ENCODE results near the gene TRMT6. TPM values are rescaled to one million over a fixed set of nuclear protein-coding genes. Genes with fewer than 3 reads are reported as not detected.

TRMT6 gene
- total RNA-seq, 4 donors from 2014 or later: 6.6 to 9.0 (median 8.8) TPM

DNA sequence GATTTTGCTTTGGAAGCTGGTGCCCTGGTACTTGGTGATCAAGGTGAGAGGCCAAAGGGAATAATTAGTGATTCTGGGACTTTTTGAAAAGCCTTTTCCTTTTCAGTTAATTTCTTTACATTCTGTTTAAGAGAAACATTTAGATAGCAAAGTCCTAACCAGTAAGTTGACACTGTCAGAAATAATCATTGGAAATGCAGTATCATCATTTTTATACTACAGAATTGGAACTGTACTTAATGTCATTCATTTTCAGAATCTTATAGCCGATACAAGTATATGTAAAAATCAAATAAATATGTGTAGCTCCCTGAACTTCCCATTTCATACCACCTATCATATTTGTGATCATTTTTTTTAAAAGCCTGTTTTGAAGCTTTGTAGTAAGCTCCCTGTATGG, 27.6 kb upstream of the TRMT6 start:
- H3K4me3 ChIP-seq (replicated peaks in 1 of 3): no peak overlapping the region
- 98 to 100% methylated on average over 1 of the region's 1 CpG for WGBS, 2 donors
- DNase-seq: no peak
- intact Hi-C loops (cut with DNase I): no loop called here
- no peak overlapping the region for H3K27ac ChIP-seq
- TF ChIP-seq, protein P1, sequence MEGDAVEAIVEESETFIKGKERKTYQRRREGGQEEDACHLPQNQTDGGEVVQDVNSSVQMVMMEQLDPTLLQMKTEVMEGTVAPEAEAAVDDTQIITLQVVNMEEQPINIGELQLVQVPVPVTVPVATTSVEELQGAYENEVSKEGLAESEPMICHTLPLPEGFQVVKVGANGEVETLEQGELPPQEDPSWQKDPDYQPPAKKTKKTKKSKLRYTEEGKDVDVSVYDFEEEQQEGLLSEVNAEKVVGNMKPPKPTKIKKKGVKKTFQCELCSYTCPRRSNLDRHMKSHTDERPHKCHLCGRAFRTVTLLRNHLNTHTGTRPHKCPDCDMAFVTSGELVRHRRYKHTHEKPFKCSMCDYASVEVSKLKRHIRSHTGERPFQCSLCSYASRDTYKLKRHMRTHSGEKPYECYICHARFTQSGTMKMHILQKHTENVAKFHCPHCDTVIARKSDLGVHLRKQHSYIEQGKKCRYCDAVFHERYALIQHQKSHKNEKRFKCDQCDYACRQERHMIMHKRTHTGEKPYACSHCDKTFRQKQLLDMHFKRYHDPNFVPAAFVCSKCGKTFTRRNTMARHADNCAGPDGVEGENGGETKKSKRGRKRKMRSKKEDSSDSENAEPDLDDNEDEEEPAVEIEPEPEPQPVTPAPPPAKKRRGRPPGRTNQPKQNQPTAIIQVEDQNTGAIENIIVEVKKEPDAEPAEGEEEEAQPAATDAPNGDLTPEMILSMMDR (IDR thresholded peaks at IDR 0.05): no peak
- no peak for TF ChIP-seq POLR2A (IDR thresholded peaks at IDR 0.05)
- peaks cover 0 to 6% of the 10 kb centered on the region in 2 donors for H3K36me3 ChIP-seq
- no peaks in the 10 kb centered on the region for H3K4me1 ChIP-seq
- H3K9me3 ChIP-seq: no peaks in the 10 kb centered on the region
- no peaks in the 10 kb centered on the region for H3K27me3 ChIP-seq

DNA sequence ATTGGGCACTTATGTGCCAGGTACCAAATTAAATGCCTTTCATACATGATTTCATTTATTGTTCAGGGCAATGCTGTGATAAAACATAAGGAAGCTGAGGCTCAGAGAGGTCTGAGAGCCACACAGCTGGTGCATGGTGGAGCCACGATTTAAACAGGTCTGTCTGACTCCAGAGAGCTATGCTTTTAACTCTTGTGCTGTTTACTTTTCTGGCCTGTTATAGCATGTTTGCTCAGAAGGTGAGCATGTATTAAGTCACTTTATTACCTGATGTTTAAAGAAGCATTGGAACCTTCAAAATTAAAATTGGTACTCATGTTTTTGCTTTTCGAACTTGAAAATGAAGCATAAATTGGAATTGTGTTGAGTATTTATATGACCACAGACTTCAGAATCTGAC, 26.9 kb upstream of the TRMT6 start:
- no peaks in the 10 kb centered on the region for H3K9me3 ChIP-seq
- no peak for DNase-seq
- H3K27ac ChIP-seq: no peak overlapping the region
- intact Hi-C loops (cut with DNase I): no loop called here
- 98 to 99% methylated on average over 2 of the region's 2 CpGs for WGBS, 2 donors
- H3K4me3 ChIP-seq (replicated peaks in 1 of 3): no peak overlapping the region
- no peaks in the 10 kb centered on the region for H3K4me1 ChIP-seq
- H3K27me3 ChIP-seq: no peaks in the 10 kb centered on the region
- H3K36me3 ChIP-seq: peaks cover 0 to 6% of the 10 kb centered on the region in 2 donors
- TF ChIP-seq, protein P1 (IDR thresholded peaks at IDR 0.05): no peak
- no peak for TF ChIP-seq POLR2A (IDR thresholded peaks at IDR 0.05)

DNA sequence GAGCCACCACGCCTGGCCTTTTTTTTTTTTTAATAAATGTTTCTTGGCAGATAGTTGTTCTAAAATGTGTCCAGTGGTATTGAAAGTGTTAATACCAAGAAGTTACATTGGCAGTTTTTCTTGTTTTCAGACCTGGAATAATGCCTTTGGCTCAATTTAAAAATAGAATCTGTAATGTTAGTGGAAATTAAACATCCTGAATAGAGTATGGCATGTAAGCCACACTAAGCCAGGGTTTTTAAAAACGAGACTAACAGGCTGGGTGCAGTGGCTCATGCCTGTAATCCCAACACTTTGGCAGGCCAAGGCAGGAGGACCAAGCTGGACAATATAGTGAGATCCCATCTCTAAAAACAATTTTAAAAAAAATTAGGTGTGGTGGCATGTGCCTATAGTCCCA, 25.4 kb upstream of the TRMT6 start:
- H3K36me3 ChIP-seq: peaks cover 0 to 6% of the 10 kb centered on the region in 2 donors
- DNase-seq: no peak
- TF ChIP-seq, protein P1 (IDR thresholded peaks at IDR 0.05): no peak
- TF ChIP-seq POLR2A (IDR thresholded peaks at IDR 0.05): no peak
- H3K27ac ChIP-seq: no peak overlapping the region
- H3K9me3 ChIP-seq: no peaks in the 10 kb centered on the region
- no peaks in the 10 kb centered on the region for H3K4me1 ChIP-seq
- intact Hi-C loops (cut with DNase I): no loop called here
- 88 to 92% methylated on average over 2 of the region's 2 CpGs for WGBS, 2 donors
- no peaks in the 10 kb centered on the region for H3K27me3 ChIP-seq
- H3K4me3 ChIP-seq (replicated peaks in 1 of 3): no peak overlapping the region

DNA sequence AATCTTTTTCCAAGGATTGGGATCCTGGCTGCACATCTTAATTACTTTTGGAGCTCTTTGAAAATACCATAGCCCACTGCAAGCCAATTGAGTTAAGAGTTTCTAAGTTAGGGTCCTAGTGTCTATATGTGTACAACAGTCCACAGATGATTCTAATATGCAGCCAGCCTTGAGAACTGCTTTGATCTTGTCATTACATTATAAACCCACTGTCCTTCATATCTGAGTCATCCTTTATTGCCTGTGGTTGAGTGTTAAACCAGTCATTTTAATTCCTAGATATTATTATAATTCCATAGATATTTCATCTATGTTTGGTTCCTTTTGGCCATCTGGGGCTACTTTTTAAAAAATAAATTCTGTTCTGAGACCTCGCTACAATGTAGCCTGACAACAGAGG, 24.2 kb upstream of the TRMT6 start:
- intact Hi-C loops (cut with DNase I): no loop called here
- Histone ChIP-seq H3K4me3 (replicated peaks in 1 of 3) (no peak overlapping the region), H3K36me3 (peaks cover 0 to 6% of the 10 kb centered on the region in 2 donors), H3K27ac (no peak overlapping the region), H3K9me3 (no peaks in the 10 kb centered on the region), H3K4me1 (no peaks in the 10 kb centered on the region), H3K27me3 (no peaks in the 10 kb centered on the region)
- TF ChIP-seq, protein P1 (IDR thresholded peaks at IDR 0.05): no peak
- TF ChIP-seq POLR2A (IDR thresholded peaks at IDR 0.05): no peak
- 86 to 97% methylated on average over 1 of the region's 1 CpG for WGBS, 2 donors
- no peak for DNase-seq

DNA sequence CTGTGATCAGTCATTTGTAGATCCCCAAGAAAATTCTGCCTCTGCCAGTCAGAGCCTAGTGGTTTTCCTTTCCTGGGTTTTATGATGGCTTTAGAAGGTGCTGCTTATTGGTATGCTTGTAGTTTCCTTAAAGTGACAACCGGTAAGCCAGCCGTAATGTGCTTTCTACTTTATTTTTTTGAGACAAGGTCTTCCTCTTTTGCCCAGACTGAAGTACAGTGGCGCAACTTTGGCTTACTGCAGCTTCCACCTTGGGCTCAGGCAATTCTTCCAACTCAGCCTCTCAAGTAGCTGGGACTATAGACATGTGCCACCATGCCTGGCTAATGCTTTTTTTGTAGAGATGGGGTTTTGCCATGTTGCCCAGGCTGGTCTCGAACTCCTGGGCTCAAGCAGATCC, 23.6 kb upstream of the TRMT6 start:
- Histone ChIP-seq H3K27me3 (no peaks in the 10 kb centered on the region), H3K27ac (no peak overlapping the region), H3K9me3 (no peaks in the 10 kb centered on the region), H3K36me3 (peaks cover 0 to 6% of the 10 kb centered on the region in 2 donors), H3K4me1 (no peaks in the 10 kb centered on the region), H3K4me3 (replicated peaks in 1 of 3) (no peak overlapping the region)
- intact Hi-C loops (cut with DNase I): no loop called here
- no peak for DNase-seq
- WGBS, 2 donors: 95 to 98% methylated on average over 4 of the region's 4 CpGs
- no peak for TF ChIP-seq POLR2A (IDR thresholded peaks at IDR 0.05)
- TF ChIP-seq, protein P1 (IDR thresholded peaks at IDR 0.05): no peak

All from thyroid gland (tissue), 4 donors.